ENCODE measurements around the gene PRDM13. TPM values are rescaled to one million over a fixed set of nuclear protein-coding genes. Genes with fewer than 3 reads are reported as not detected.

Gene PRDM13
- total RNA-seq, 2 experiments from 2014 or later = not detected

DNA sequence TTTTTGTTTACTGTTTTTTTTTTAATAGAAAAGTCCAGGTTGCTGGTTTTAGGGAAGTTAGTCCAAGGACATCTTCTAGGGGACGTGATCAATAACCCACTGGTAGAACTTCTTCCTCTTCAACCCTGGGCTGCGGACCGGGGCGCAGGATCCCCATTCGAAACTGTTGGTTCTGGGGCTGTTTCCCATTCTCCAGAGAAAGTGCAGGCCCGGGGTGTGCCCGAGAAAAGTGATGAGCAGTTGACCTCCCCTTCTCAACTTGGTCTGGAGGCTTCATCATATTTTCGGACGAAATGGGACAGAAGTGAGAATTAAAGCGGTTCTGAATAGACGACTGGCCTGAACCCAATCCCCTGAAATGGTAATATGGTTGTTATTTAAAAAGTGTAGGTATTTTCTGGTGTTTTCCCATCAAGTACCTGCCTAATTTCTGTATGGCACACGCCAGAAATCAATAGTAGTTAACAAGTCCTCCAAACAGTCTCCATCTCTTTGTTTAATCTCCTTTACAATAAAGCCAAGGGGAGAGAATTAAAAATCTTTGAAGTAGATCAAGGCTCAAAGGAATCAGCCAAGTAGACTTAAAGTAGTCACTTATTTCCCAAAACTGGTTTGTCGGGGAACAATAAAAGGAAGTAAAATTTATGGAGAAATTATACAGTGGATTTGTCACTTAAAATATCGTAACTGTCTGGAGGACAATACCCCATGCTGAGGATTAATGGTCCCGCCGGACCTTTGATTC is 550 bp upstream of the PRDM13 start:
- Mint-ChIP-seq H3K36me3 (ENCODE audit: low read depth) (peaks cover 8% of the 10 kb centered on the region), H3K4me3 (no peak overlapping the region), H3K9me3 (no peaks in the 10 kb centered on the region), H3K4me1 (peaks cover 55% of the 10 kb centered on the region), H3K27ac (no peak overlapping the region), H3K27me3 (peaks cover 91% of the 10 kb centered on the region)
- DNase-seq = no peak
- ChIA-PET POLR2A (no interaction called here), CTCF (interaction anchor here (1.3 to 2.0 kb wide), 2 partner anchors 17 to 18 kb away, joined by 4 to 6 read pairs; no protein-coding TSS in a partner anchor)

DNA sequence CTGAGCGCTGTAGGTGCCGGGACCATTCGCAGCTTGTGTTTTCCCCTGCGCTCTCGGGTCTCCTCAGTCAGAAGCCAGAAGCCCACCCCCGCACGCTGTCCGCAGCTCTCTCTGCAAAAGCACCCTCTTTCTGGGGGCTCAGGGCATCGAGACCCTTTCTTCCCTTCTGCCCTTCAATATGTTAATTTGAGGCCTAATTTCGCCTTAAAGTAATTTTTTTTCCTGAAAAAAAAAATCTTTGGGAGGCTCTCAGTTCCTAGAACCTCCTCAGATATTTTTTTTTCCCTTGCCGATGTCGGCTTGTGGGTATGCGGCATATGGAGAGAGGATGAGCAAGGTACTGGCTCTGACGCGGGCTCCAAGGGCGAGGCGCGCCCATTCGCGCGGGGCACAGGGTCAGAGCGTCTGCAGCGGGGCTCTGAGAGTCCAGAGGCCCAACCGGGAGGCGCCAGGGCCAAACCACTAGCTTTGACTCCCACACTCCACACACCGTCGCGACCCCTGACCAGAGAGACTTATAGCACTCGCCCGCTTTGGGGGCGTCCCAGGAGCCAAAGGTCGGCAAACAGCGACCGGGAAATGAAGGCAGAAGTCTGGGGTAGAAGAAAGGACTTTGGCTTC is 893 bp downstream of the PRDM13 start:
- Mint-ChIP-seq H3K36me3 (ENCODE audit: low read depth) (peaks cover 8% of the 10 kb centered on the region), H3K9me3 (no peaks in the 10 kb centered on the region), H3K27me3 (peaks cover 88% of the 10 kb centered on the region), H3K27ac (no peak overlapping the region), H3K4me3 (no peak overlapping the region), H3K4me1 (peaks cover 60% of the 10 kb centered on the region)
- DNase-seq = no peak
- CTCF ChIA-PET = interaction anchor here (0.8 kb wide), 1 partner anchor 10 kb away, joined by 3 read pairs; no protein-coding TSS in a partner anchor
- POLR2A ChIA-PET = interaction anchor here (1.3 to 2.2 kb wide), 2 partner anchors 8 to 19 kb away, joined by 3 to 6 read pairs; no protein-coding TSS in a partner anchor

DNA sequence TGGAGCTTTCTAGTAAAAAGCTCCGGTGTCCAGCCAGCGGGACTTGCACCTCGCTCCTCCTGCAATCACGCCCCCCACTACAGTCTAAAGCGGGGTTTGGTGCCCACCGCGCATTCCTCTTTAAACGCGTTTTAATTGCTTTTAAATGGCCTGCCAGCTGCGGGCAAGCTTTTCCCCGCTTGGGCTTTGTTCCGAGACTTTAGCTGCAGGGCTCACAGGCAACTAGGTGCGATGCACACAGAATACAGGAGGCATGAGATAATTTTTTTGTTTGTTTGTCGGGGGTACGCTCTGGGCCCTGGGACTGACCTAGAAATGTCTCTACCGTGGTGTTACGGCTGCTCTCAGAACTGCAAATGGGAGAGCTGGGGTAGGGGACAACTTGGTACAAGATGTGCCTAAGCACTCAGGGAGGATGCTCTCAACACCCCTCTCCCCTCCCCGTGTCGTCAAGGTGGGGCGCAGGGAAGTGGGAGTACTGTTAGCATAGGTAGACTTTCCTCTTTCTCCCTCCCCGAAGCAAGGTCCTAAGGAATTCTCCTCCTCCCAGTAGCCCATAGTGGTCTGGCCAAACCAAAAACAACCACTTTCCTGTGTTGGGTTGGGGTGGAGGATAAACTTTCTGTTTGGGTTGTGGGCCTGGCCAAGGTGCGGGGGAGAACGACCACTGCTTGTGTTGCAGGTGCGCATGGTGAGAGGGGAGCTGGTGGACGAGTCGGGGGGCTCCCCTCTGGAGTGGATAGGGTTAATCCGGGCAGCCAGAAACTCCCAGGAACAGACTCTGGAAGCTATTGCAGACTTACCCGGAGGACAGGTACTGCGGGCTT is 1.6 kb downstream of the PRDM13 start:
- peak overlapping the region; percentile 40 for H3K27ac Mint-ChIP-seq
- H3K36me3 Mint-ChIP-seq (ENCODE audit: low read depth) = peaks cover 8% of the 10 kb centered on the region
- CTCF ChIA-PET = interaction anchor here (0.8 to 1.1 kb wide), 2 partner anchors 9 to 16 kb away, joined by 3 to 4 read pairs; no protein-coding TSS in a partner anchor
- no peak for DNase-seq
- H3K4me3 Mint-ChIP-seq = no peak overlapping the region
- peaks cover 55% of the 10 kb centered on the region for H3K4me1 Mint-ChIP-seq
- H3K27me3 Mint-ChIP-seq = peaks cover 88% of the 10 kb centered on the region
- POLR2A ChIA-PET = interaction anchor here (1.3 to 2.2 kb wide), 2 partner anchors 9 to 20 kb away, joined by 3 to 6 read pairs; no protein-coding TSS in a partner anchor
- H3K9me3 Mint-ChIP-seq = no peaks in the 10 kb centered on the region

DNA sequence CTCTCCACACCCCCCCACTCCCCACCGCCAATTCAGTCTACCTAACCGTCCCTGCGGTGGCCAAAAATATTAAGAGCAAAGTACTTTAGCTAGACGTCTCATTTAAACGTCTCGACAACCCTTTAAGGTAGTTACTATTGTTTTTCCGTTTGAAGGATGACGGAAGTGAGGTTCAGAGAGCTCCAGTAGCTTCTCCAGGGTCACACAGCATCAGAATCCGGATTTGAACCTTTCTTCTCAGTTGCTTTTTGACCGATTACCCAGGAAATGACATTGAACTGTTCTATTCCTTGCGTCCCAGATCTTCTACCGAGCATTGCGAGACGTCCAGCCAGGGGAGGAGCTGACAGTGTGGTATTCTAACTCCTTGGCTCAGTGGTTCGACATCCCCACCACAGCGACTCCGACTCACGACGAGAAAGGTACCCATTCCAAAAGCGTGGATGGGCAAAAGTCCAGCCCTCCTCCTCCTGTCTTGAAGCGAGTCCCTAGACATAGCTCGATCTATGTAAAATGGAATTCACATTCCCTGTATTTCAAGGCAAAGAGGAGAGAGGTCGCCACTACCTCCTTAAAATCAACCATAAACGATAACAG is 2.4 kb downstream of the PRDM13 start:
- Mint-ChIP-seq H3K9me3 (no peaks in the 10 kb centered on the region), H3K4me3 (no peak overlapping the region), H3K27ac (no peak overlapping the region), H3K4me1 (peaks cover 48% of the 10 kb centered on the region), H3K27me3 (peaks cover 81% of the 10 kb centered on the region), H3K36me3 (ENCODE audit: low read depth) (peaks cover 8% of the 10 kb centered on the region)
- POLR2A ChIA-PET = interaction anchor here (0.9 to 2.2 kb wide), 3 partner anchors 10 to 23 kb away, joined by 3 to 6 read pairs (median 3); no protein-coding TSS in a partner anchor
- CTCF ChIA-PET = interaction anchor here (1.1 to 1.9 kb wide), 2 partner anchors 16 to 20 kb away, joined by 4 to 5 read pairs; no protein-coding TSS in a partner anchor
- DNase-seq = no peak

DNA sequence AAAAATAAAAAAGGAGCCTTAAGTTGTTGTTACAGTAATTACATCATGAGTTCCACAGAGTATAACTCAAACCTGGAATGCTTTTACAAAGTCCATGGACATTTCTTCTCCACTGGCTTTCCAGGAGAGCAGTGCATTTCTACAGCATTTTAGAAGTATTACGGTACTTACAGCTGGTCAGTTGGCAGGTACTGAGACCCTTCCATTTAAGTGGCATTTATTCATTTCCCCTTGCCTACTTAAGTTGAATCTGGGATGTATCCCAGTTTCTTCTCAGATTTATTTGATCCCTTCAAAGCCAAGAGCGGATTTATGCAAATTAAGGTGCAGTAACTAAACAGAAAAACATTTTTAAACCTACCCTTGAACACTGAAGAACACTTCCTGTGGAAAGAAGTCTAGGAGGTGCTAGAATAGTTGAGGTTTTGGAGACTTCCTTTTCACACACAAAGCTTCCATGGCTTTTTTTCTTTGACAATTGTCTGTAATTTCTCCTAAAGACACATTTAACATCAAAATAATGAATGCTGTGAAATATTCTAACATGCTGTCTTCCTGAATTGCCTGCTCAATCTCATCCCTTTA is 3.4 kb downstream of the PRDM13 start:
- Mint-ChIP-seq H3K4me1 (peaks cover 47% of the 10 kb centered on the region), H3K9me3 (no peaks in the 10 kb centered on the region), H3K27ac (no peak overlapping the region), H3K36me3 (ENCODE audit: low read depth) (peaks cover 3% of the 10 kb centered on the region), H3K4me3 (no peak overlapping the region), H3K27me3 (peaks cover 79% of the 10 kb centered on the region)
- ChIA-PET POLR2A (interaction anchor here (2.2 kb wide), 1 partner anchor 21 kb away, joined by 6 read pairs; no protein-coding TSS in a partner anchor), CTCF (interaction anchor here (1.9 to 2.2 kb wide), 2 partner anchors 21 to 136 kb away, joined by 5 to 6 read pairs; no protein-coding TSS in a partner anchor)
- no peak for DNase-seq

DNA sequence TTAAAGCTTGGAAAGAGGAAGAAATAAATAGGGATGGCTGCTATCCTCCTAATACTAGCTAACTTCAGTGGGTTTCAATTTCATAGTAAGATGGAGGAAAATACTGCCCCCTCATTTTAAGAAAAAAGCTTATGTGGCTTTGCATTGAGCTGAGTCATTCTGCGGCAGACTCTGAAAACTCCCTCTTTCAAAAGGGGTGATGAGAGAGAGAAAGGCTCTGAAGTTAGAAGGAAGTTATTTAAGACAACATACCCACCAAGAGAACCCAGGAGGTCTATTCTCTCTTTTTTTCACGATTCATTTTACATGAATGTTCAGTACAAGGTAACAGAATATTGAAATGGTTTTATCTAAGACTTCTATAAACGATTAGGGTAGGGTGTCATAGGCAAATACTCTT is 4.5 kb downstream of the PRDM13 start:
- H3K4me3 Mint-ChIP-seq = no peak overlapping the region

DNA sequence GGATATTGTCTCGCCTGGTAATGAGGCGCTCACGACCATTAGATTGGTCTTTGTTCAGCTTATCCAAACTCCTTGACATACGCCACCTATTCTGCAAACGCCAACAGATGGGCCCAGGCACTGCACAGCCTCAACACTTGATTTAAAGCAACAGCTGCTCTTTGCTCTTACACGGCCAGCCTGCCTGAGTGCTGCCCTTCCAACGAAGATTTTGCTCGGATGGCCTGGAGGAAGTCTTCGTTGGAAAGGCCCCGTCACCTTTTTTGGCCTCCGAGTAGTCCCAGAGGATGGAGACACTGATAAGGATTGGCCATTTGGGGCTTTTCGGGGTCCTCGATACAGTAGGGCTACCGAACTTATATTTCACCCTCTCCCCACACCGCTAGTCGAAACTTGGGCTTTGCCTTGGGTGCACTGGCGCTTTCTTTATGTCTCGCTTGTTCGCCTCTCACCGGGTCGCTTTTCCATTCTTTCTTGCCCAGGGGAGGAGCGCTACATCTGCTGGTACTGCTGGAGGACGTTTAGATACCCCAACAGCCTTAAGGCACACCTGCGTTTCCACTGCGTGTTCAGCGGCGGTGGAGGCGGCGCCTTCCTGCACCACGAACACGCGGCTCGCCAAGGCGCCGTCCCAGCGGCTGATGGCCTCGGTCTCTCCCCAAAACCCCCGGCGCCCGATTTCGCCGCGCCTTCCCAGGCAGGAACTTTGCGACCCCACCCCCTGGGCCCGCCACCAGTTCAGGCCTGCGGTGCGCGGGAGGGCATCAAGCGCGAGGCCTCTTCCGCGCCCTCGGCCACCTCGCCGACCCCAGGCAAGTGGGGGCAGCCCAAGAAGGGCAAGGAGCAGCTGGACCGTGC is 6.1 kb downstream of the PRDM13 start:
- peaks cover 42% of the 10 kb centered on the region for H3K4me1 Mint-ChIP-seq
- DNase-seq = no peak
- H3K9me3 Mint-ChIP-seq = no peaks in the 10 kb centered on the region
- no peaks in the 10 kb centered on the region for H3K36me3 Mint-ChIP-seq (ENCODE audit: low read depth)
- CTCF ChIA-PET = interaction anchor here (0.6 to 2.2 kb wide), 4 partner anchors 10 to 134 kb away, joined by 4 to 6 read pairs (median 6); no protein-coding TSS in a partner anchor
- no peak overlapping the region for H3K27ac Mint-ChIP-seq
- H3K4me3 Mint-ChIP-seq = no peak overlapping the region
- H3K27me3 Mint-ChIP-seq = peaks cover 77% of the 10 kb centered on the region
- POLR2A ChIA-PET = interaction anchor here (1.5 kb wide), 1 partner anchor 9 kb away, joined by 3 read pairs; no protein-coding TSS in a partner anchor

More for the DNA sequence above, 4.5 kb downstream of the PRDM13 start:
- peaks cover 2% of the 10 kb centered on the region for H3K36me3 Mint-ChIP-seq (ENCODE audit: low read depth)
- no peak for DNase-seq
- POLR2A ChIA-PET = no interaction called here
- H3K4me1 Mint-ChIP-seq = peaks cover 45% of the 10 kb centered on the region
- H3K27ac Mint-ChIP-seq = no peak overlapping the region
- peaks cover 79% of the 10 kb centered on the region for H3K27me3 Mint-ChIP-seq
- CTCF ChIA-PET = interaction anchor here (1.7 to 2.2 kb wide), 2 partner anchors 22 to 135 kb away, joined by 6 read pairs; no protein-coding TSS in a partner anchor
- H3K9me3 Mint-ChIP-seq = no peaks in the 10 kb centered on the region

DNA sequence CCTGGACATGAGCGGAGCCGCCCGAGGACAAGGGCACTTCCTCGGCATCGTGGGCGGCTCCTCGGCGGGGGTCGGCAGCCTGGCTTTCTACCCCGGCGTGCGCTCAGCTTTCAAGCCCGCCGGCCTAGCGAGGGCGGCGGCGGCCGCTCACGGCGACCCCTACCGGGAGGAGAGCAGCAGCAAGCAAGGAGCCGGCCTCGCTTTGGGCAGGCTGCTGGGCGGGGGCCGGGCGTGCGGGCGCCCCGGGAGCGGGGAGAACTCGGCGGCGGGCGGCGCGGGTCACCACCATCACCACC is 6.7 kb downstream of the PRDM13 start:
- no peaks in the 10 kb centered on the region for H3K36me3 Mint-ChIP-seq (ENCODE audit: low read depth)
- ChIA-PET POLR2A (interaction anchor here (1.5 kb wide), 1 partner anchor 10 kb away, joined by 3 read pairs; no protein-coding TSS in a partner anchor), CTCF (interaction anchor here (0.6 to 2.1 kb wide), 2 partner anchors 9 to 25 kb away, joined by 4 to 6 read pairs; no protein-coding TSS in a partner anchor)
- H3K4me1 Mint-ChIP-seq = peaks cover 40% of the 10 kb centered on the region
- peak; percentile 47 for DNase-seq
- no peak overlapping the region for H3K27ac Mint-ChIP-seq
- H3K4me3 Mint-ChIP-seq = peak overlapping the region; percentile 27
- peaks cover 77% of the 10 kb centered on the region for H3K27me3 Mint-ChIP-seq
- peaks cover 2% of the 10 kb centered on the region for H3K9me3 Mint-ChIP-seq

DNA sequence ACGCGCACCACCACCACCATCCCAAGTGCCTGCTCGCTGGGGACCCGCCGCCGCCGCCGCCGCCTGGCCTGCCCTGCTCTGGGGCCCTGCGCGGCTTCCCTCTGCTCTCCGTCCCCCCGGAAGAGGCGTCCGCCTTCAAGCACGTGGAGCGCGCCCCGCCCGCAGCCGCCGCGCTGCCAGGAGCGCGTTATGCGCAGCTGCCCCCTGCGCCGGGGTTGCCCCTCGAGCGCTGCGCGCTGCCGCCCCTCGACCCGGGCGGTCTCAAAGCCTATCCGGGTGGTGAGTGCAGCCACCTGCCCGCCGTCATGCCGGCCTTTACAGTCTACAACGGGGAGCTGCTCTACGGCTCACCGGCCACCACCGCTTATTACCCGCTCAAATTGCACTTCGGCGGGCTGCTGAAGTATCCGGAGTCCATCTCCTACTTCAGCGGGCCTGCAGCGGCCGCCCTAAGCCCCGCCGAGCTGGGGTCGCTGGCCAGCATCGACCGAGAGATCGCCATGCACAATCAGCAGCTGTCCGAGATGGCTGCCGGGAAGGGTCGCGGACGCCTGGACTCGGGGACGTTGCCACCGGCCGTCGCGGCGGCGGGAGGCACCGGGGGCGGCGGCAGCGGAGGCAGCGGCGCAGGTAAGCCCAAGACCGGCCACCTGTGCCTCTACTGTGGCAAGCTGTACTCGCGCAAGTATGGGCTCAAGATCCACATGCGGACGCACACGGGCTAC is 7.2 kb downstream of the PRDM13 start:
- DNase-seq = no peak
- Mint-ChIP-seq H3K4me3 (peak overlapping the region; percentile 48), H3K27me3 (peaks cover 75% of the 10 kb centered on the region), H3K36me3 (ENCODE audit: low read depth) (no peaks in the 10 kb centered on the region), H3K9me3 (peaks cover 2% of the 10 kb centered on the region), H3K4me1 (peaks cover 36% of the 10 kb centered on the region), H3K27ac (no peak overlapping the region)
- CTCF ChIA-PET = interaction anchor here (2.1 kb wide), 1 partner anchor 25 kb away, joined by 6 read pairs; no protein-coding TSS in a partner anchor
- POLR2A ChIA-PET = interaction anchor here (0.7 to 1.5 kb wide), 2 partner anchors 10 to 46 kb away, joined by 3 read pairs; partner anchors contain the start of gene CCNC

DNA sequence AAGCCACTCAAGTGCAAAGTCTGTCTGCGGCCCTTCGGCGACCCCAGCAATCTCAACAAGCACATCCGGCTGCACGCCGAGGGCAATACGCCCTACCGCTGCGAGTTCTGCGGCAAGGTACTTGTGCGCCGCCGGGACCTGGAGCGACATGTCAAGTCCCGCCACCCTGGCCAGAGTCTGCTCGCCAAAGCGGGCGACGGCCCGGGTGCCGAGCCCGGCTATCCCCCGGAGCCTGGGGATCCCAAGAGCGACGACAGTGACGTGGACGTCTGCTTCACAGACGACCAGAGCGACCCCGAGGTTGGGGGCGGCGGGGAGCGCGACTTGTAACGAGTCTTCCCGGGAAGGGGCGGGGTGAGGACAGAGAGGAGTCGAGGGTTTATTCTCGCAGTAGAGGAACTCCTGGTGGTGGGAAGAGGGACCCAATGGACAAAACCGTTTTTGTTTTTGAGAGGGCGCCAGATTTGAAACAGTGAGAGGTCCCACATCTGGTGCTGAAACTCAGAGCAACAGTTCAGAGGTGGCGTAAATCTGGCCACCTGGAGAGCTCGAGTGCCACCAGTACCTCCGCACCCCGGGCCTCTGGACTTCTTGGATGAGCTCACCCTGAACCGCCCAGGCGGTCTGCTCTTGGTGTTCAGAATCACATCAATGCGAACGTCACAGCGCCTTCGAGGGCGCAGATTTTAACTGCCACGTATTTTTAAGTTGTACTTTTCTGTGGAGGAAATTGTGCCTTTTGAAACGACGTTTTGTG is 8.0 kb downstream of the PRDM13 start:
- no peak for DNase-seq
- Mint-ChIP-seq H3K27me3 (peaks cover 76% of the 10 kb centered on the region), H3K27ac (peak overlapping the region; percentile 47), H3K4me3 (peak overlapping the region; percentile 48), H3K9me3 (peaks cover 2% of the 10 kb centered on the region), H3K36me3 (ENCODE audit: low read depth) (no peaks in the 10 kb centered on the region), H3K4me1 (peaks cover 32% of the 10 kb centered on the region)
- ChIA-PET POLR2A (interaction anchor here (0.7 to 1.5 kb wide), 2 partner anchors 11 to 46 kb away, joined by 3 read pairs; partner anchors contain the start of gene CCNC), CTCF (interaction anchor here (2.1 kb wide), 1 partner anchor 26 kb away, joined by 6 read pairs; no protein-coding TSS in a partner anchor)
